Hematopoietic multipotent progenitor cell treated with erythropoietin and hydrocortisone succinate and interleukin-3 and kit ligand, for 8 days (in vitro differentiated cells): ENCODE measurements around the gene TEAD1.

Experiments
- DNase-seq: peaks from one replicate; pipeline ENCODE4 v3.0.0-alpha.2; 2015

Gene TEAD1

GRCh38 chr11:12667646-12668045, 6.6 kb upstream of the TEAD1 start:
- no peak for DNase-seq

GRCh38 chr11:12668166-12668565, 6.1 kb upstream of the TEAD1 start:
- no peak for DNase-seq

GRCh38 chr11:12669930-12670329, 4.3 kb upstream of the TEAD1 start:
- no peak for DNase-seq

GRCh38 chr11:12671370-12671769, 2.9 kb upstream of the TEAD1 start:
- no peak for DNase-seq

GRCh38 chr11:12673601-12673923, 659 bp upstream of the TEAD1 start:
- DNase-seq: no peak

GRCh38 chr11:12674571-12674935, 332 bp downstream of the TEAD1 start:
- DNase-seq: no peak

- DNase-seq: no peak
These were observed 895 bp downstream of the TEAD1 start for GRCh38 chr11:12674936-12675696.

GRCh38 chr11:12675951-12676711, 1.9 kb downstream of the TEAD1 start:
- DNase-seq: no peak

- DNase-seq: no peak
These were observed 2.9 kb downstream of the TEAD1 start for GRCh38 chr11:12677131-12677530.

GRCh38 chr11:12678092-12678491, 3.9 kb downstream of the TEAD1 start:
- DNase-seq: no peak

GRCh38 chr11:12678991-12679390, 4.8 kb downstream of the TEAD1 start:
- no peak for DNase-seq

GRCh38 chr11:12679471-12679870, 5.2 kb downstream of the TEAD1 start:
- DNase-seq: no peak

- peak; percentile 60 for DNase-seq
These were observed 6.2 kb downstream of the TEAD1 start for GRCh38 chr11:12680246-12680939.

- no peak for DNase-seq
These were observed 6.7 kb downstream of the TEAD1 start for GRCh38 chr11:12680940-12681258.

GRCh38 chr11:12681466-12681865, 7.2 kb downstream of the TEAD1 start:
- DNase-seq: no peak

GRCh38 chr11:12682288-12682687, 8.1 kb downstream of the TEAD1 start:
- no peak for DNase-seq

GRCh38 chr11:12682737-12683500, 8.7 kb downstream of the TEAD1 start:
- DNase-seq: no peak

- no peak for DNase-seq
These were observed 9.7 kb downstream of the TEAD1 start for GRCh38 chr11:12683874-12684273.

GRCh38 chr11:12684315-12684714, 10.1 kb downstream of the TEAD1 start:
- no peak for DNase-seq

GRCh38 chr11:12684816-12685215, 10.6 kb downstream of the TEAD1 start:
- no peak for DNase-seq

- DNase-seq: no peak
These were observed 11.0 kb downstream of the TEAD1 start for GRCh38 chr11:12685229-12685628.

GRCh38 chr11:12686246-12687060, 12.2 kb downstream of the TEAD1 start:
- no peak for DNase-seq

- no peak for DNase-seq
These were observed 13.0 kb downstream of the TEAD1 start for GRCh38 chr11:12687216-12687623.
